OCI-LY7 (cell line): ENCODE results near the gene AGMO.

Source experiments
- EZH2phosphoT487 ChIP-seq: fragments of 200-600 bp; sonication (generic); IDR thresholded peaks from 2 replicates; pipeline ENCODE4 v1.6.1; 2018; ENCODE audit warnings: low read depth, borderline replicate concordance, mild to moderate bottlenecking, mixed run types, antibody characterized with exemption, low read length, moderate library complexity, mixed read lengths
- TF ChIP-seq, protein P1 (sequence below): fragments of 200-600 bp; sonication (generic); conservative IDR thresholded peaks from 2 replicates; pipeline ENCODE4 v1.5.1; 2014; ENCODE audit warnings: mild to moderate bottlenecking, antibody characterized with exemption, low read length, moderate library complexity, mixed read lengths

DNA sequence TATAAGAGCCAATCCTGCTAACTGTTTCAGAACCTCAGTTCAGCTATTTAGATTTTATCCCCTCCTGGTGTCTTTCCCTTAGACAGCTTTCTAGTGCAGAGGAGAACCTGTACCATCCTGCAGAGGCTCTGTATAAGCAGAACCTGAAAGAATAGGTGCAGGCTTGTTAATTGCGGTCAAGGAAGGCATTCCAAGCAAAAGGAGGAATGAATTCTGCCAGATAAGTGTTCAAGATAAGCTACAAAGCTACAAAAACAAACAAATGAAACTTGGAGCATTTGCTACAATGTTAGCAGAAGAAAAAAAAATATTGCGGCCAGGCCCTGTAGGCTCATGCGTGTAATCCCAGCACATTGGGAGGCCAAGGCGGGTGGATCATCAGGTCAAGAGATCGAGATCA lies 32.6 kb upstream of the AGMO start:
- TF ChIP-seq, protein P1, sequence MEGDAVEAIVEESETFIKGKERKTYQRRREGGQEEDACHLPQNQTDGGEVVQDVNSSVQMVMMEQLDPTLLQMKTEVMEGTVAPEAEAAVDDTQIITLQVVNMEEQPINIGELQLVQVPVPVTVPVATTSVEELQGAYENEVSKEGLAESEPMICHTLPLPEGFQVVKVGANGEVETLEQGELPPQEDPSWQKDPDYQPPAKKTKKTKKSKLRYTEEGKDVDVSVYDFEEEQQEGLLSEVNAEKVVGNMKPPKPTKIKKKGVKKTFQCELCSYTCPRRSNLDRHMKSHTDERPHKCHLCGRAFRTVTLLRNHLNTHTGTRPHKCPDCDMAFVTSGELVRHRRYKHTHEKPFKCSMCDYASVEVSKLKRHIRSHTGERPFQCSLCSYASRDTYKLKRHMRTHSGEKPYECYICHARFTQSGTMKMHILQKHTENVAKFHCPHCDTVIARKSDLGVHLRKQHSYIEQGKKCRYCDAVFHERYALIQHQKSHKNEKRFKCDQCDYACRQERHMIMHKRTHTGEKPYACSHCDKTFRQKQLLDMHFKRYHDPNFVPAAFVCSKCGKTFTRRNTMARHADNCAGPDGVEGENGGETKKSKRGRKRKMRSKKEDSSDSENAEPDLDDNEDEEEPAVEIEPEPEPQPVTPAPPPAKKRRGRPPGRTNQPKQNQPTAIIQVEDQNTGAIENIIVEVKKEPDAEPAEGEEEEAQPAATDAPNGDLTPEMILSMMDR = no peak
- TF ChIP-seq EZH2phosphoT487 = no peak
